SJSA1 (cell line): ENCODE data around the gene KDM4C. TPM values are rescaled to one million over a fixed set of nuclear protein-coding genes. Genes with fewer than 3 reads are reported as not detected.

Source experiments
- DNase-seq, 2 experiments: peaks; one replicate each; pipeline ENCODE4 v3.0.0-alpha.2; 2015 to 2020; ENCODE audit warnings: low spot score in 2 of 2, low read depth in 1 of 2
- H3K27ac ChIP-seq: fragments of 250-450 bp; sonication (Bioruptor Pico); 2 replicates; pipeline ENCODE4 v1.5.1; 2020; ENCODE audit warnings: mild to moderate bottlenecking, moderate library complexity
- H3K27me3 ChIP-seq: fragments of 250-450 bp; sonication (Bioruptor Pico); replicated peaks from 2 replicates; pipeline ENCODE4 v1.5.1; 2020; ENCODE audit warnings: mild to moderate bottlenecking, moderate library complexity
- H3K36me3 ChIP-seq: fragments of 250-450 bp; sonication (Bioruptor Pico); 2 replicates; pipeline ENCODE4 v1.5.1; 2020; ENCODE audit warnings: mild to moderate bottlenecking
- H3K4me1 ChIP-seq: fragments of 250-450 bp; sonication (Bioruptor Pico); replicated peaks from 2 replicates; pipeline ENCODE4 v1.6.1; 2021; ENCODE audit warnings: mild to moderate bottlenecking
- H3K4me3 ChIP-seq: fragments of 250-450 bp; sonication (Bioruptor Pico); 2 replicates; pipeline ENCODE4 v1.5.1; 2020; ENCODE audit warnings: mild to moderate bottlenecking
- H3K9me3 ChIP-seq: fragments of 250-450 bp; sonication (Bioruptor Pico); replicated peaks from 2 replicates; pipeline ENCODE4 v1.5.1; 2020; ENCODE audit warnings: mild to moderate bottlenecking
- total RNA-seq: library from RNA; depleted of rRNA; stranded (reverse); fragments of >200 nt; shearing (Covaris generic); gene quantifications from 2 replicates; pipeline ENCODE4 v1.2.3, GENCODE V29; 2014

Gene KDM4C
- total RNA-seq, 1 experiment from 2014 or later = 5.1 TPM

DNA sequence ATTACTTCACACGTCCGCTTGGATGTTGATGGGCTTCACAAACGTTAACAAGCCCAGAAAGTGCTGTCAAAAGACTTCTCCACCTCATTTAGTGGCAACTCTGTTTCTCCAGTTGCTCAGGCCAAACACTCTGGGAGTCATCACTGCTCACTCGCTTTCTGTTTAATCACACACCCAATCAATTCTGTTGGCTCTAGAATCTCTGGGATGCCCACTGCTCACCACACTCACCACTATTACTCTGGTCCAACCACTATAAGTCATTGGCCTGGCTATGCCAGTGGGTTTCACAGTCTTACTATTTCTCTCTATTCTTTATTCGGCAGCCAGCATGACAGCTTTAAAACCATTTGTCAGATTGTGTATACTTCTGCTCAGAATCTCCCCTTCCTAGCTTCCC is 163.5 kb downstream of the KDM4C start:
- no peak for DNase-seq
- H3K4me1 ChIP-seq = no peaks in the 10 kb centered on the region
- no peak overlapping the region for H3K27ac ChIP-seq
- no peaks in the 10 kb centered on the region for H3K27me3 ChIP-seq
- H3K36me3 ChIP-seq = no peaks in the 10 kb centered on the region
- no peaks in the 10 kb centered on the region for H3K9me3 ChIP-seq
- H3K4me3 ChIP-seq = no peak overlapping the region

DNA sequence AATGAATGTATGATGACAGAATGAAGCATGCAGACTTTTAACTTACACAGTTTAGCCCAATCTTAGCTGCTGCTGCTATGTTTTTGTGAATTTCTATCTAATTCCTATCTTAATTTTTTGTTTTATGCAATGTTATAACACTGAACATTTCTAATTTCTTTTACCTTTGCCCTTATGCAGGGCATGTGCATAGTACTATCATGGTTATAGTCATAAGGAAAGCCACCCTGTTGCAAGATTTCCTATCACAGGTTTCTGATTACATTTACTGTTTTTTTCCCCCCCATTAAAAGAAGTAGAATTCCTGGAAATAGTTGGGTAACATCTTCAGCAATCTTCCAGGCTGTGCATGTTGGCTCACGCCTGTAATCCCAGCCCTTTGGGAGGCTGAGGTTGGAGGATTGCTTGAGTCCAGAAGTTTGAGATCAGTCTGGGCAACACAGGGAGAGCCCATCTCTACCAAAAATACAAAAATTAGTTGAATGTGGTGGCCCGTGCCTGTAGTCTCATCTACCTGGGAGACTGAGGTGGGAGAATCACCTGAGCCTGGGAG is 164.4 kb downstream of the KDM4C start:
- H3K27ac ChIP-seq = no peak overlapping the region
- no peaks in the 10 kb centered on the region for H3K4me1 ChIP-seq
- H3K4me3 ChIP-seq = no peak overlapping the region
- H3K9me3 ChIP-seq = no peaks in the 10 kb centered on the region
- no peaks in the 10 kb centered on the region for H3K36me3 ChIP-seq
- no peaks in the 10 kb centered on the region for H3K27me3 ChIP-seq
- DNase-seq = no peak

DNA sequence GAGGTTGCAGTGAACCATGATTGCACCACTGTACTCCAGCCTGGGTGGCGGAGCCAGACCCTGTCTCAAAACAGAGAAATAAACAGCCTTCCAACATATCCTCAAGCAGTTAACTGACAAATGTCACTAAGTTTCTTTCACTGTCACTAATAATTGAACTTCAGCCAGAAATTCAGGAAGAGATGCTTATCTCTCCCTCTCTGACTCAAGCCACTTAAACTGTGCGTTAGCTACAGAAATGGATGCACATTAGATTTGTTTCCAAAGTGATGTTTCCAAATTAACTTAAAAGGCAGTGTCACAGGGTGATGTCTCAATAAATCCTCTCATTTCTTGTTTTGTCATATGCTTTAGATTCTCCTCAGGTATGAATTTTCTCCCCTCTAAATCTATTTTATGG is 164.9 kb downstream of the KDM4C start:
- H3K9me3 ChIP-seq = no peaks in the 10 kb centered on the region
- H3K36me3 ChIP-seq = no peaks in the 10 kb centered on the region
- no peak overlapping the region for H3K27ac ChIP-seq
- DNase-seq = no peak
- no peaks in the 10 kb centered on the region for H3K4me1 ChIP-seq
- H3K27me3 ChIP-seq = no peaks in the 10 kb centered on the region
- no peak overlapping the region for H3K4me3 ChIP-seq

DNA sequence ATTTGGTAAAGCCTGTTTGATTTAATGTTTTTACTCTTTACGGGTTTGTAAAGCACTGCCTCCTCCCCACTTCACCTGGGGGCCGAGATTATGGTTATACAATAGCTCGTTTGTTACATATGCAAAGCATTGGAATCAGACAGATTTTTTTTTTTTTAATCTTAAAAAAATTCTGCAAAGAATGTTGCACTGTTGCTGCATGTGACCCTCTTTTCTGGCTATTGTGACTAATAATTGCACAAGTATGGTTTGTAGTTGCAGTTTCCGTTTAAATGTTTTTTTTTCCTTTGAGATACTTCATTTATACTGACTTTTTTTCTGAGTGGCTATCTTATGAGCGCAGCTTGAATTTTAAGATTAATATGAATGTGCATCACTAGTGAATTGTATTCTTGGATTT is 165.3 kb downstream of the KDM4C start:
- Histone ChIP-seq H3K9me3 (no peaks in the 10 kb centered on the region), H3K4me3 (no peak overlapping the region), H3K36me3 (no peaks in the 10 kb centered on the region), H3K4me1 (no peaks in the 10 kb centered on the region), H3K27ac (no peak overlapping the region), H3K27me3 (no peaks in the 10 kb centered on the region)
- DNase-seq = no peak

DNA sequence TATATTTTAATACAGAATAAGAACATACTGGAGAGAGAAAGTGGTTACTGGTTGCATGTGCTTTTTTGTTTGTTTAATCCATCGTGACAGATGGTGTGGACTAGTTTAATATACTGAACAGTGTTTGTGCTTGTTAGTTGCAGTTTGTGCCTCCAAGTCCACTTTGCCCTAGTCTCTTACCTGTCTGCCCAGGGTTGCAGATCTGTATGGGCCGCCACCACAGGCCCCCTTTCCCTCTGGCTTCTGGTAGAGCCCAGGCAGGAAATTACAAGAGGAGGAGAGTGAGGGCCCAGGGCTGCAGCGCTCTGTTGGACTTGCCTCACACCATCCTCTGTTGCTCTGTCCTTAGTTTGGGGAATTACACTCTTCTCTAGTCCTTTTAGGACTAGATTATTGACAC is 166.4 kb downstream of the KDM4C start:
- DNase-seq = no peak
- Histone ChIP-seq H3K4me3 (no peak overlapping the region), H3K27me3 (no peaks in the 10 kb centered on the region), H3K4me1 (no peaks in the 10 kb centered on the region), H3K36me3 (no peaks in the 10 kb centered on the region), H3K9me3 (no peaks in the 10 kb centered on the region), H3K27ac (no peak overlapping the region)

DNA sequence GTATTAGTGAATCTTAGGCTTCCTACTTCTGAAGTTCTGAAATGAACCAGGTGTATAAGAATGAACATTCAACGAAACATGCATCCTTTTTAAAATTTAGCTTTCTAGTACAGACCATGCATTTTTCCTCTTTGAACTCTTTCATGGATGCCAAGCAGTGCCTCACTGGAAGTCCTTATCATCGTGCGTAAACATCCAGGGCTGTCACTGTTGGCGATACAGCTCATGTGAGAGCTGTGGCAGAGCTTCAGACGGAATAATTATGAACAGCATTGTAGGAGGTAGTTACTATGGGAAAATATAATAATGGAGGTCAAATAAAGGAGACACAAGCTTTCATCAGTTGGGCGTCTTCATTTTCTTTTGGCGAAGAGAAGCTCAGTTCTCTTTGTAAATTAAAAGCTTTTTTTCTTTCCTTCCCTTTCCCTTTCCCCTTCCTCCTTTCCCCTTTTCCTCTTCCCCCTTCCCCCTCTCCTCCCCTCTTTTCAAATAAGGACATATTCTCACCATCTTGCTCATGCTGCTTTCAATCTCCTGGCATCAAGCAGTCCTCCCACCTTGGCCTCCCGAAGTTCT is 167.3 kb downstream of the KDM4C start:
- no peaks in the 10 kb centered on the region for H3K4me1 ChIP-seq
- H3K27me3 ChIP-seq = no peaks in the 10 kb centered on the region
- no peaks in the 10 kb centered on the region for H3K36me3 ChIP-seq
- no peak for DNase-seq
- H3K9me3 ChIP-seq = no peaks in the 10 kb centered on the region
- no peak overlapping the region for H3K27ac ChIP-seq
- H3K4me3 ChIP-seq = no peak overlapping the region

DNA sequence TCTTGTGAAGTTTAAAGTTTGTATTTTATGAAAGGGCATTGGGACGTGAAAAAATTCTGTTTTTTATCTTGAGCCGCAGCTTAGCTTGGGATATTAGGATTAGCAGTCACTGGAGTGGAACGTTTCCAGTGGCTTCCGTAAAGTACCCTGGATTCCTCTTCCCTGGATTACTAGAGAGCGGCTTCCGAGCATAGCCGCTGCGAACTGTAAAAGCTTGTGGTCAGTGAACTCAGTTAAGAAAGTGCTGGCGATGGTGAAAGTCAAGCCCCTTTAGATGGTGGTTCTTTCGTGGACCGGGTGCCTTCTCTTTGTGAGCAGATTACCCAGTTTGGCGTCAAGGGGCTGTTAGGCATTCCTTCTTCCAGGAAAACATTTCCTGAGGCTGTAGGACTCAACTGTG is 168.1 kb downstream of the KDM4C start:
- no peak overlapping the region for H3K4me3 ChIP-seq
- no peak for DNase-seq
- no peaks in the 10 kb centered on the region for H3K27me3 ChIP-seq
- H3K4me1 ChIP-seq = no peaks in the 10 kb centered on the region
- H3K27ac ChIP-seq = no peak overlapping the region
- no peaks in the 10 kb centered on the region for H3K9me3 ChIP-seq
- no peaks in the 10 kb centered on the region for H3K36me3 ChIP-seq

DNA sequence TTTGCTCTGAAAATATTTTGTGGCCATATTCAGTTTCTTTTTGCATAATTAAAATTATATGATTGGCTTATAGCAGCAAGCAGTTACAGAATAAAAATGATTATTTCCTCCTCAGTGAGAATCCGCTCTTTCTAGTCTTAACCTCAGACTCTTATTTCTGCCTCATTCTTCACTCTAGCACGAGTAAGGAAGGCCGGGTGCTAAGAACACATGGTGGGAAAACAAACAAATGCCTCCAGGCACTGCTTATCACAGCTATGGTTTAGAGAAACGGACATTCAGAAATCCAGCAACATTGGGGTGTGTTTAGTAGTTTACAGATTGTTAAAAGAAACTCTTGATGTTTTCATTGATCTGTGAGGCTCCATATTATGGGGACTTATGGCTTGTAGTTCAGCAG is 168.7 kb downstream of the KDM4C start:
- Histone ChIP-seq H3K9me3 (no peaks in the 10 kb centered on the region), H3K4me1 (no peaks in the 10 kb centered on the region), H3K27me3 (no peaks in the 10 kb centered on the region), H3K27ac (no peak overlapping the region), H3K36me3 (no peaks in the 10 kb centered on the region), H3K4me3 (no peak overlapping the region)
- no peak for DNase-seq

DNA sequence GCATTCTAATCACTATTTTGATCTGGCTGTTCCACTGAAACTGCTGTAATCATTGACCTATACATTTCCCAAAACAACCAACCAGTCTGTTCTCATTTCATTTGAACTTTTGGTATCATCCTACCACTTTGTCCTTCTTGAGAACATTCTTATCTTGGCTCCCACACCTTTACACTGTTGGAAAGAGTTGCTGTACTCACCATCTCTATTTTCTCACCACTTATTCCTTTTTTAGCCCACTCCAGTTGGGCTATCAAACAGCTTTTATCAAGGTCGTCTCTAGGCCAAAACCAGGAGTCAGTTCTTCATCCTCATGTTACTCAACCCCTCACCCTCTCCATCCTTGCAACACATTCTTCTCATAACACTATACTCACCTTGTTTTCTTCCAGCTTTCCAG is 170.1 kb downstream of the KDM4C start:
- H3K9me3 ChIP-seq = no peaks in the 10 kb centered on the region
- no peaks in the 10 kb centered on the region for H3K4me1 ChIP-seq
- no peak overlapping the region for H3K27ac ChIP-seq
- no peaks in the 10 kb centered on the region for H3K27me3 ChIP-seq
- DNase-seq = no peak
- H3K36me3 ChIP-seq = no peaks in the 10 kb centered on the region
- no peak overlapping the region for H3K4me3 ChIP-seq

DNA sequence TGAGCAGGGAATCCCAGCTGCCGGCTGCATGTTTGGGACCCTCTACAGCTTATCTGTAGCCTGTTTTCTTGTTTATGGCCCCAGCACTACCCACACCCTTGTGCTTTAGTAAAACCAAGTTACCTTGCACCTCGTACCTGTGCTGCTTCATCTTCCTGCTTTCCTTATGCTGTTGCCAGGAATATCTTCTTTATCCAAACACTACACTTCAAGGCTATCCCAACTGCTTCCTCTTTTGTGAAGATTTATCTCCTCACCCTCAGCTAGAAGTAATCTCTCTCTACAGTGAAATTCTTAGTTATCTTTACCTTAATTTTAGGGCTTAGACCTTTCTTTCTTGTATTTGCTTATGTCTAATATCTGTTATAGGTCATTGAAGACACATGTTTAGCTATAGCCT is 171.1 kb downstream of the KDM4C start:
- no peak overlapping the region for H3K27ac ChIP-seq
- no peaks in the 10 kb centered on the region for H3K9me3 ChIP-seq
- H3K4me1 ChIP-seq = no peaks in the 10 kb centered on the region
- H3K36me3 ChIP-seq = no peaks in the 10 kb centered on the region
- H3K27me3 ChIP-seq = no peaks in the 10 kb centered on the region
- no peak for DNase-seq
- H3K4me3 ChIP-seq = no peak overlapping the region

DNA sequence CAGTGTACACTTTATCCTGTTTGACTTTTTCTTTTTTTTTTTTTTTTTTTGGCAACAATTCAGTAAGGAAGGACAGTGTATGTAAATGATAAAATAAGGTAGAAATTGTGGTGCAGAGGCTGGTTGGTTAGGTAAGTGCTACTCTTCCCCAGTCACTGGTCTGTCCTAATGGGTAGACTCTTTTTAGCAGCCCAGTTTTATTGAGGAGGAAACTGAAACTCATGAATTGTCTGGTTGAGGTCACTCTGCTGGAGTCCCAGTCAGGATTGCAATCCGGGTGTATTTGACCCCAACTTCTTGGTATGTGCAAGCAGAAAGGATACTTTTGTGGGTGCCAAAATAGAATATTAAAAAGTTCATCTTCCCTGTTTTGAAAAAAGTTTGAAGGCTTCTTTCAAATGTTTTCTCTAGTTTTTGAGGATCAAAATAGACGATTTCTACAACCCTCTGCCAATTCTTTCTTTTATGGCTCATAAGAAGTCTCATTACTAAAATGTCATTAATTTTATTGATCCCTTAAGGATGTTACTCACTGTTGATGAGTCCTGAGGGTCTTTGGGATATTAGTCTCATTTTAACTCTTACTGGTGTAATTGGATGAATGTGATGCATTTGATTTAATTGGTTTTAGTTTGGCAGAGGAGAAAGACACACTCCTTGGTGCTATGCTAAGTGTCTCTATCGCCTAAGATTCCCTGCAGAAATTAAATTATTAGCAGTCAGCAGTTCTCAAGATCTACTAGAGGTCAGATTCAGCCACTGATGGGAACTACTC is 171.9 kb downstream of the KDM4C start:
- H3K27me3 ChIP-seq = no peaks in the 10 kb centered on the region
- H3K4me3 ChIP-seq = no peak overlapping the region
- no peaks in the 10 kb centered on the region for H3K4me1 ChIP-seq
- DNase-seq = no peak
- H3K27ac ChIP-seq = no peak overlapping the region
- no peaks in the 10 kb centered on the region for H3K36me3 ChIP-seq
- no peaks in the 10 kb centered on the region for H3K9me3 ChIP-seq

DNA sequence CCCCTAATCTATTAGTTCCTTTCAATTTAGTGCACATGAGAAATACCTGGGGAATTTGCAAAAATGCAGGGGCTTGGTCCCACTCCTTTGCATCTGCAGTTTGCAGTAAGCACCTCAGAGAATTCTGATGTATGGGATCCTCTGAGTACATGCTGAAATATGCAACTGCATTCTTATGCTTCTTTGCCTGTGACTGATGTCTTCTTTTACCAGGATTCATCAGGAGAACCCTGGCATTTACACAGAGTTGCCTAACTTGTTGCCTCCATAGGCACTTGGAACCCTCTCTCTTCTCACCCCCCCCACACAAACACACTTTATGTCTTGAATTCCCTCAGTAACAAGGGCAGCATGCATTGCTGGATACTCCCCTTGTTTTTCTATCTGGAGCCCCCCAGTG is 173.1 kb downstream of the KDM4C start:
- Histone ChIP-seq H3K9me3 (no peaks in the 10 kb centered on the region), H3K4me1 (no peaks in the 10 kb centered on the region), H3K36me3 (no peaks in the 10 kb centered on the region), H3K27ac (no peak overlapping the region), H3K4me3 (no peak overlapping the region), H3K27me3 (no peaks in the 10 kb centered on the region)
- no peak for DNase-seq

DNA sequence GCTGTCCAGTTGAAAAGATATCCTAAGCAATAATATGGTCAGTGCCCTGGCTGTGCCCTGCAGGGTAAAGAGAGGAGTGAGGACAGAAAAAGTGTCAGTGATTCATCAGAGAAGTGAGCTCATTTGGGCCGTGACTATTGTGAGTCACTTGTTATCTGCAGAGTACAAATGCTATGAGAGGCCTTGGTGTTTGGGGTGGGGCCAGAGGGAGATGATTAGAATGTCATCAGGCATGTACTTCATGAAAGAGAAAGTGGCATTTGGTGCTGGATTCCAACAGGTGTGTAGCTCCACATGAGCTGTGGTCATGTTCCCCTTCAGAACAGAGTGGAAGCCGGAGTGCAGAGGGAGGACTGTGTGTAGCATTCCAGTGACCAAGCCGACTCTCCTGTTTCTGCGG is 174.1 kb downstream of the KDM4C start:
- no peak overlapping the region for H3K27ac ChIP-seq

DNA sequence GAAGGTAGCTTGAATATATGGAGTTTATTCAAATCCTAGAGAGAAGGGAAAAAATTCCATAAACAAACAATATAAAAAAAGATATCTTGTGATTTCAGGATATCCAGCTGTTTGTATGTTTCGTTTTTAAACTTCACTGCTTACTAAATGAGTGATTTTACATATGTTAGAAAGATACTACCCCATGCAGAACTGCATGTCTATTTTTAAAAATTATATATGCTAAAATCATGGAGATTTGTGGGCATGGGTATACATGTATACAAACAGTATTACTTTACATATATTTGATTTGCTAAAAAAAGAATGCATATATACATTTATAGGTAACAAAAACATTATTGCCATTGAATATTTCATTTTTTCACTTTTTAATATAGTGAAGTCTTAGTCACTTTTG is 178.3 kb downstream of the KDM4C start:
- no peak for DNase-seq
- H3K9me3 ChIP-seq = no peaks in the 10 kb centered on the region

More for the DNA sequence above, 174.1 kb downstream of the KDM4C start:
- no peaks in the 10 kb centered on the region for H3K9me3 ChIP-seq
- H3K27me3 ChIP-seq = no peaks in the 10 kb centered on the region
- no peak overlapping the region for H3K4me3 ChIP-seq
- H3K36me3 ChIP-seq = no peaks in the 10 kb centered on the region
- no peaks in the 10 kb centered on the region for H3K4me1 ChIP-seq
- no peak for DNase-seq

More for the DNA sequence above, 178.3 kb downstream of the KDM4C start:
- Histone ChIP-seq H3K27me3 (no peaks in the 10 kb centered on the region), H3K27ac (no peak overlapping the region), H3K4me3 (no peak overlapping the region), H3K36me3 (no peaks in the 10 kb centered on the region), H3K4me1 (peaks cover 9% of the 10 kb centered on the region)
